SK-N-SH treated with all-trans-retinoic acid at 6 μM for 48 hours (cell line): ENCODE measurements around the gene NPFF.

Experiments
- ARNTL ChIP-seq: fragments of 450-650 bp; formaldehyde crosslinking; IDR thresholded peaks from 2 replicates; pipeline ENCODE4 v1.5.0; 2020; ENCODE audit warnings: low read depth, mild to moderate bottlenecking, moderate library complexity, borderline replicate concordance
- ESRRG ChIP-seq: fragments of 250-450 bp; sonication (Bioruptor Pico); IDR thresholded peaks from 2 replicates; pipeline ENCODE4 v1.6.1; 2021; ENCODE audit warnings: mild to moderate bottlenecking
- GLIS3 ChIP-seq: fragments of 250-450 bp; sonication (Bioruptor Pico); IDR thresholded peaks from 2 replicates; pipeline ENCODE4 v1.5.0; 2020; ENCODE audit warnings: mild to moderate bottlenecking, moderate library complexity
- ZC3H10 ChIP-seq: fragments of 250-450 bp; sonication (Bioruptor Pico); IDR thresholded peaks from 2 replicates; pipeline ENCODE4 v1.5.1; 2021; ENCODE audit warnings: mild to moderate bottlenecking, moderate library complexity
- ZFP3 ChIP-seq: fragments of 250-450 bp; sonication (Bioruptor Pico); IDR thresholded peaks from 2 replicates; pipeline ENCODE4 v1.5.0; 2020; ENCODE audit warnings: mild to moderate bottlenecking, moderate library complexity
- ZNF565 ChIP-seq: fragments of 450-650 bp; formaldehyde crosslinking; conservative IDR thresholded peaks from 2 replicates; pipeline ENCODE4 v1.5.0; 2020; ENCODE audit warnings: low read depth, mild to moderate bottlenecking, moderate library complexity
- ZNF70 ChIP-seq: fragments of 450-650 bp; formaldehyde crosslinking; IDR thresholded peaks from 2 replicates; pipeline ENCODE4 v1.5.0; 2020; ENCODE audit warnings: mild to moderate bottlenecking, moderate library complexity
- ZNF8 ChIP-seq: fragments of 450-650 bp; formaldehyde crosslinking; IDR thresholded peaks from 2 replicates; pipeline ENCODE4 v1.5.0; 2020; ENCODE audit warnings: mild to moderate bottlenecking, moderate library complexity
- TF ChIP-seq, protein P1 (sequence below): fragments of 250-450 bp; sonication (Bioruptor Pico); IDR thresholded peaks from 2 replicates; pipeline ENCODE4 v1.8.0; 2021; ENCODE audit warnings: low read depth, mild to moderate bottlenecking, moderate library complexity, borderline replicate concordance
- TF ChIP-seq, protein P2 (sequence below): fragments of 250-450 bp; sonication (Bioruptor Pico); IDR thresholded peaks from 2 replicates; pipeline ENCODE4 v1.8.0; 2020; ENCODE audit warnings: mild to moderate bottlenecking, moderate library complexity, borderline replicate concordance
- TF ChIP-seq, protein P3 (sequence below): fragments of 250-450 bp; sonication (Bioruptor Pico); IDR thresholded peaks from 2 replicates; pipeline ENCODE4 v1.5.0; 2020; ENCODE audit warnings: mild to moderate bottlenecking, moderate library complexity

DNA sequence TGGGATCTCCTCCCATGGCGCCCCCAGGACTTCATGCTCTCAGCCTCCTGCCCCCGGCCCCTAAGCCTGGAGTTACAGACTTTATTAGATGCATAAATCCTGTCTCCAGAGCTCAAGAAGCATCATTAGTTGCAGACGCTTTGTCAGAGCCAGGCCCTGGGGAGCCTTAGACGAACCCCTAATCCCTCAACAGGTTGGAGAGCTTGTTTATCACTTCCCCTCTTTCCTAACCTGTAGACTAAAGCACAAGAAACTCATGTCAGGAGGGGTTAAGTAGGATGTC is 260 bp upstream of the NPFF start:
- no peak for TF ChIP-seq ESRRG (CRISPR knock-in tag)
- TF ChIP-seq, protein P1, sequence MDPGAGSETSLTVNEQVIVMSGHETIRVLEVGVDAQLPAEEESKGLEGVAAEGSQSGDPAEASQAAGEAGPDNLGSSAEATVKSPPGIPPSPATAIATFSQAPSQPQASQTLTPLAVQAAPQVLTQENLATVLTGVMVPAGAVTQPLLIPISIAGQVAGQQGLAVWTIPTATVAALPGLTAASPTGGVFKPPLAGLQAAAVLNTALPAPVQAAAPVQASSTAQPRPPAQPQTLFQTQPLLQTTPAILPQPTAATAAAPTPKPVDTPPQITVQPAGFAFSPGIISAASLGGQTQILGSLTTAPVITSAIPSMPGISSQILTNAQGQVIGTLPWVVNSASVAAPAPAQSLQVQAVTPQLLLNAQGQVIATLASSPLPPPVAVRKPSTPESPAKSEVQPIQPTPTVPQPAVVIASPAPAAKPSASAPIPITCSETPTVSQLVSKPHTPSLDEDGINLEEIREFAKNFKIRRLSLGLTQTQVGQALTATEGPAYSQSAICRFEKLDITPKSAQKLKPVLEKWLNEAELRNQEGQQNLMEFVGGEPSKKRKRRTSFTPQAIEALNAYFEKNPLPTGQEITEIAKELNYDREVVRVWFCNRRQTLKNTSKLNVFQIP (CRISPR knock-in tag) = no peak
- no peak for TF ChIP-seq GLIS3 (CRISPR knock-in tag)
- no peak for TF ChIP-seq ZNF8 (CRISPR knock-in tag)
- no peak for TF ChIP-seq ZC3H10 (CRISPR knock-in tag)
- TF ChIP-seq ZNF565 (CRISPR knock-in tag) = no peak
- TF ChIP-seq, protein P2, sequence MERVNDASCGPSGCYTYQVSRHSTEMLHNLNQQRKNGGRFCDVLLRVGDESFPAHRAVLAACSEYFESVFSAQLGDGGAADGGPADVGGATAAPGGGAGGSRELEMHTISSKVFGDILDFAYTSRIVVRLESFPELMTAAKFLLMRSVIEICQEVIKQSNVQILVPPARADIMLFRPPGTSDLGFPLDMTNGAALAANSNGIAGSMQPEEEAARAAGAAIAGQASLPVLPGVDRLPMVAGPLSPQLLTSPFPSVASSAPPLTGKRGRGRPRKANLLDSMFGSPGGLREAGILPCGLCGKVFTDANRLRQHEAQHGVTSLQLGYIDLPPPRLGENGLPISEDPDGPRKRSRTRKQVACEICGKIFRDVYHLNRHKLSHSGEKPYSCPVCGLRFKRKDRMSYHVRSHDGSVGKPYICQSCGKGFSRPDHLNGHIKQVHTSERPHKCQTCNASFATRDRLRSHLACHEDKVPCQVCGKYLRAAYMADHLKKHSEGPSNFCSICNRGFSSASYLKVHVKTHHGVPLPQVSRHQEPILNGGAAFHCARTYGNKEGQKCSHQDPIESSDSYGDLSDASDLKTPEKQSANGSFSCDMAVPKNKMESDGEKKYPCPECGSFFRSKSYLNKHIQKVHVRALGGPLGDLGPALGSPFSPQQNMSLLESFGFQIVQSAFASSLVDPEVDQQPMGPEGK (CRISPR knock-in tag) = no peak
- TF ChIP-seq, protein P3, sequence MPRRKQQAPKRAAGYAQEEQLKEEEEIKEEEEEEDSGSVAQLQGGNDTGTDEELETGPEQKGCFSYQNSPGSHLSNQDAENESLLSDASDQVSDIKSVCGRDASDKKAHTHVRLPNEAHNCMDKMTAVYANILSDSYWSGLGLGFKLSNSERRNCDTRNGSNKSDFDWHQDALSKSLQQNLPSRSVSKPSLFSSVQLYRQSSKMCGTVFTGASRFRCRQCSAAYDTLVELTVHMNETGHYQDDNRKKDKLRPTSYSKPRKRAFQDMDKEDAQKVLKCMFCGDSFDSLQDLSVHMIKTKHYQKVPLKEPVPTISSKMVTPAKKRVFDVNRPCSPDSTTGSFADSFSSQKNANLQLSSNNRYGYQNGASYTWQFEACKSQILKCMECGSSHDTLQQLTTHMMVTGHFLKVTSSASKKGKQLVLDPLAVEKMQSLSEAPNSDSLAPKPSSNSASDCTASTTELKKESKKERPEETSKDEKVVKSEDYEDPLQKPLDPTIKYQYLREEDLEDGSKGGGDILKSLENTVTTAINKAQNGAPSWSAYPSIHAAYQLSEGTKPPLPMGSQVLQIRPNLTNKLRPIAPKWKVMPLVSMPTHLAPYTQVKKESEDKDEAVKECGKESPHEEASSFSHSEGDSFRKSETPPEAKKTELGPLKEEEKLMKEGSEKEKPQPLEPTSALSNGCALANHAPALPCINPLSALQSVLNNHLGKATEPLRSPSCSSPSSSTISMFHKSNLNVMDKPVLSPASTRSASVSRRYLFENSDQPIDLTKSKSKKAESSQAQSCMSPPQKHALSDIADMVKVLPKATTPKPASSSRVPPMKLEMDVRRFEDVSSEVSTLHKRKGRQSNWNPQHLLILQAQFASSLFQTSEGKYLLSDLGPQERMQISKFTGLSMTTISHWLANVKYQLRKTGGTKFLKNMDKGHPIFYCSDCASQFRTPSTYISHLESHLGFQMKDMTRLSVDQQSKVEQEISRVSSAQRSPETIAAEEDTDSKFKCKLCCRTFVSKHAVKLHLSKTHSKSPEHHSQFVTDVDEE = no peak
- no peak for TF ChIP-seq ARNTL (CRISPR knock-in tag)
- TF ChIP-seq ZFP3 (CRISPR knock-in tag) = no peak
- TF ChIP-seq ZNF70 (CRISPR knock-in tag) = no peak
